ENCODE results near the gene CHRM2. TPM values are rescaled to one million over a fixed set of nuclear protein-coding genes. Genes with fewer than 3 reads are reported as not detected.

Gene CHRM2
- polyA plus RNA-seq, 1 donor from 2014 or later, result 0.05 TPM

DNA sequence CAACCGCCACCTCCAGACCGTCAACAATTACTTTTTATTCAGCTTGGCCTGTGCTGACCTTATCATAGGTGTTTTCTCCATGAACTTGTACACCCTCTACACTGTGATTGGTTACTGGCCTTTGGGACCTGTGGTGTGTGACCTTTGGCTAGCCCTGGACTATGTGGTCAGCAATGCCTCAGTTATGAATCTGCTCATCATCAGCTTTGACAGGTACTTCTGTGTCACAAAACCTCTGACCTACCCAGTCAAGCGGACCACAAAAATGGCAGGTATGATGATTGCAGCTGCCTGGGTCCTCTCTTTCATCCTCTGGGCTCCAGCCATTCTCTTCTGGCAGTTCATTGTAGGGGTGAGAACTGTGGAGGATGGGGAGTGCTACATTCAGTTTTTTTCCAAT lies 146.6 kb downstream of the CHRM2 start:
- no peaks in the 10 kb centered on the region for H3K79me2 ChIP-seq (replicated peaks; ENCODE audit: insufficient read depth, low read length)
- TF ChIP-seq RAD21 (conservative IDR thresholded peaks at IDR 0.05), result no peak
- TF ChIP-seq EZH2 (IDR thresholded peaks at IDR 0.05; ENCODE audit: borderline replicate concordance, insufficient read depth, low read length, poor library complexity, severe bottlenecking), result no peak
- no peak for TF ChIP-seq EP300 (conservative IDR thresholded peaks at IDR 0.05; ENCODE audit: poor library complexity, severe bottlenecking)
- no peak for TF ChIP-seq POLR2AphosphoS5 (IDR thresholded peaks at IDR 0.05)
- no peak for TF ChIP-seq TAF1 (IDR thresholded peaks at IDR 0.05; ENCODE audit: low read depth)
- TF ChIP-seq SMC3 (conservative IDR thresholded peaks at IDR 0.05; ENCODE audit: poor library complexity), result no peak
- TF ChIP-seq, protein P1, sequence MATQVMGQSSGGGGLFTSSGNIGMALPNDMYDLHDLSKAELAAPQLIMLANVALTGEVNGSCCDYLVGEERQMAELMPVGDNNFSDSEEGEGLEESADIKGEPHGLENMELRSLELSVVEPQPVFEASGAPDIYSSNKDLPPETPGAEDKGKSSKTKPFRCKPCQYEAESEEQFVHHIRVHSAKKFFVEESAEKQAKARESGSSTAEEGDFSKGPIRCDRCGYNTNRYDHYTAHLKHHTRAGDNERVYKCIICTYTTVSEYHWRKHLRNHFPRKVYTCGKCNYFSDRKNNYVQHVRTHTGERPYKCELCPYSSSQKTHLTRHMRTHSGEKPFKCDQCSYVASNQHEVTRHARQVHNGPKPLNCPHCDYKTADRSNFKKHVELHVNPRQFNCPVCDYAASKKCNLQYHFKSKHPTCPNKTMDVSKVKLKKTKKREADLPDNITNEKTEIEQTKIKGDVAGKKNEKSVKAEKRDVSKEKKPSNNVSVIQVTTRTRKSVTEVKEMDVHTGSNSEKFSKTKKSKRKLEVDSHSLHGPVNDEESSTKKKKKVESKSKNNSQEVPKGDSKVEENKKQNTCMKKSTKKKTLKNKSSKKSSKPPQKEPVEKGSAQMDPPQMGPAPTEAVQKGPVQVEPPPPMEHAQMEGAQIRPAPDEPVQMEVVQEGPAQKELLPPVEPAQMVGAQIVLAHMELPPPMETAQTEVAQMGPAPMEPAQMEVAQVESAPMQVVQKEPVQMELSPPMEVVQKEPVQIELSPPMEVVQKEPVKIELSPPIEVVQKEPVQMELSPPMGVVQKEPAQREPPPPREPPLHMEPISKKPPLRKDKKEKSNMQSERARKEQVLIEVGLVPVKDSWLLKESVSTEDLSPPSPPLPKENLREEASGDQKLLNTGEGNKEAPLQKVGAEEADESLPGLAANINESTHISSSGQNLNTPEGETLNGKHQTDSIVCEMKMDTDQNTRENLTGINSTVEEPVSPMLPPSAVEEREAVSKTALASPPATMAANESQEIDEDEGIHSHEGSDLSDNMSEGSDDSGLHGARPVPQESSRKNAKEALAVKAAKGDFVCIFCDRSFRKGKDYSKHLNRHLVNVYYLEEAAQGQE (IDR thresholded peaks at IDR 0.05; ENCODE audit: borderline replicate concordance), result no peak
- TF ChIP-seq MXI1 (conservative IDR thresholded peaks at IDR 0.05; ENCODE audit: poor library complexity, severe bottlenecking), result no peak
- TF ChIP-seq, protein P2, sequence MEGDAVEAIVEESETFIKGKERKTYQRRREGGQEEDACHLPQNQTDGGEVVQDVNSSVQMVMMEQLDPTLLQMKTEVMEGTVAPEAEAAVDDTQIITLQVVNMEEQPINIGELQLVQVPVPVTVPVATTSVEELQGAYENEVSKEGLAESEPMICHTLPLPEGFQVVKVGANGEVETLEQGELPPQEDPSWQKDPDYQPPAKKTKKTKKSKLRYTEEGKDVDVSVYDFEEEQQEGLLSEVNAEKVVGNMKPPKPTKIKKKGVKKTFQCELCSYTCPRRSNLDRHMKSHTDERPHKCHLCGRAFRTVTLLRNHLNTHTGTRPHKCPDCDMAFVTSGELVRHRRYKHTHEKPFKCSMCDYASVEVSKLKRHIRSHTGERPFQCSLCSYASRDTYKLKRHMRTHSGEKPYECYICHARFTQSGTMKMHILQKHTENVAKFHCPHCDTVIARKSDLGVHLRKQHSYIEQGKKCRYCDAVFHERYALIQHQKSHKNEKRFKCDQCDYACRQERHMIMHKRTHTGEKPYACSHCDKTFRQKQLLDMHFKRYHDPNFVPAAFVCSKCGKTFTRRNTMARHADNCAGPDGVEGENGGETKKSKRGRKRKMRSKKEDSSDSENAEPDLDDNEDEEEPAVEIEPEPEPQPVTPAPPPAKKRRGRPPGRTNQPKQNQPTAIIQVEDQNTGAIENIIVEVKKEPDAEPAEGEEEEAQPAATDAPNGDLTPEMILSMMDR (IDR thresholded peaks at IDR 0.05; ENCODE audit: poor library complexity, severe bottlenecking), result no peak
- H3K27ac ChIP-seq (ENCODE audit: low read length), result no peak overlapping the region
- H3K9me3 ChIP-seq (ENCODE audit: low read length), result no peaks in the 10 kb centered on the region
- H4K20me1 ChIP-seq (ENCODE audit: insufficient read depth), result no peaks in the 10 kb centered on the region
- no peak overlapping the region for H2AFZ ChIP-seq (ENCODE audit: low read depth, low read length)
- no peaks in the 10 kb centered on the region for H3K27me3 ChIP-seq (ENCODE audit: insufficient read depth, low read depth, low read length)
- H3F3A ChIP-seq (ENCODE audit: insufficient read depth, low read length, poor library complexity, severe bottlenecking), result no peaks in the 10 kb centered on the region
- H3K9ac ChIP-seq (ENCODE audit: low read length), result no peak overlapping the region
- H3K4me2 ChIP-seq (ENCODE audit: low read length), result no peak overlapping the region
- no peaks in the 10 kb centered on the region for H3K36me3 ChIP-seq (ENCODE audit: insufficient read depth, low read length)
- H3K4me3 ChIP-seq (ENCODE audit: low read length), result no peak overlapping the region
- no peaks in the 10 kb centered on the region for H3K9me2 ChIP-seq (ENCODE audit: insufficient read depth, low read length)

DNA sequence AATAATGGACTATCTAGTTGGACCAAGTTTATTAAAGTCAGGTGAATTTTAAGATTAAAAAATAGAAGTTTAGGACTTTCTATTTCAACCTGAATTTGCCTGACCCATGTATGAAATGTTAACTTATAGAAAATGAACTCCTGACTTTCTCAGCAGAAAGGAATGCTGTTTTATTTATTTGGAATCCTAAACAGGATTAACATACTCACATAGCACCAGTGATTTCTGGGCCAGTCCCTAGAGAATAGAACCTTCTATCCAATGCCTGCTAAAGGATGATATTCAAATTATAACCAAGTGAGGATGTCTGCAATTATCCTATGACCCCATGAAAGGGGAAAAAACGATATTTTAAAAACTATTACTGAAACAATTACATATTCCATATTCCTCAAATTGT lies 148.8 kb downstream of the CHRM2 start:
- Histone ChIP-seq H3K4me2 (ENCODE audit: low read length) (no peak overlapping the region), H4K20me1 (ENCODE audit: insufficient read depth) (no peaks in the 10 kb centered on the region)

More for the DNA sequence above, 148.8 kb downstream of the CHRM2 start:
- H3K36me3 ChIP-seq (ENCODE audit: insufficient read depth, low read length), result no peaks in the 10 kb centered on the region
- H3K9me3 ChIP-seq (ENCODE audit: low read length), result no peaks in the 10 kb centered on the region
- H3K9me2 ChIP-seq (ENCODE audit: insufficient read depth, low read length), result no peaks in the 10 kb centered on the region
- H3F3A ChIP-seq (ENCODE audit: insufficient read depth, low read length, poor library complexity, severe bottlenecking), result no peaks in the 10 kb centered on the region
- no peak overlapping the region for H3K27ac ChIP-seq (ENCODE audit: low read length)
- no peak overlapping the region for H2AFZ ChIP-seq (ENCODE audit: low read depth, low read length)
- no peak overlapping the region for H3K9ac ChIP-seq (ENCODE audit: low read length)
- H3K27me3 ChIP-seq (ENCODE audit: insufficient read depth, low read depth, low read length), result no peaks in the 10 kb centered on the region
- no peak for TF ChIP-seq TAF1 (IDR thresholded peaks at IDR 0.05; ENCODE audit: low read depth)
- TF ChIP-seq, protein P1 (IDR thresholded peaks at IDR 0.05; ENCODE audit: borderline replicate concordance), result no peak
- TF ChIP-seq MXI1 (conservative IDR thresholded peaks at IDR 0.05; ENCODE audit: poor library complexity, severe bottlenecking), result no peak
- TF ChIP-seq POLR2AphosphoS5 (IDR thresholded peaks at IDR 0.05), result no peak
- no peak for TF ChIP-seq EZH2 (IDR thresholded peaks at IDR 0.05; ENCODE audit: borderline replicate concordance, insufficient read depth, low read length, poor library complexity, severe bottlenecking)
- no peak for TF ChIP-seq EP300 (conservative IDR thresholded peaks at IDR 0.05; ENCODE audit: poor library complexity, severe bottlenecking)
- TF ChIP-seq, protein P2 (IDR thresholded peaks at IDR 0.05; ENCODE audit: poor library complexity, severe bottlenecking), result no peak
- no peak for TF ChIP-seq RAD21 (conservative IDR thresholded peaks at IDR 0.05)
- no peak for TF ChIP-seq SMC3 (conservative IDR thresholded peaks at IDR 0.05; ENCODE audit: poor library complexity)
- no peaks in the 10 kb centered on the region for H3K79me2 ChIP-seq (replicated peaks; ENCODE audit: insufficient read depth, low read length)
- no peak overlapping the region for H3K4me3 ChIP-seq (ENCODE audit: low read length)

Data from neural cell (in vitro differentiated cells).